Measurements from ENCODE around the gene AFP.

GRCh38 chr4:73391774-73392173, 44.2 kb upstream of the AFP start:
- TF ChIP-seq HMG20A (CRISPR knock-in tag; IDR thresholded peaks at IDR 0.05; ENCODE audit: borderline replicate concordance) (no peak), NPAS2 (CRISPR knock-in tag; IDR thresholded peaks at IDR 0.05; ENCODE audit: borderline replicate concordance) (no peak), CTCF (CRISPR knock-in tag; IDR thresholded peaks at IDR 0.05) (no peak), EZH2 (conservative IDR thresholded peaks at IDR 0.05; ENCODE audit: low read depth, low read length) (no peak), POLR2A (IDR thresholded peaks at IDR 0.05; ENCODE audit: insufficient read depth in 1 of 2, low read depth in 2 of 2, low read length in 2 of 2) (no peak), ELF1 (CRISPR knock-in tag; IDR thresholded peaks at IDR 0.05) (no peak), ZFP36L2 (CRISPR knock-in tag; IDR thresholded peaks at IDR 0.05) (no peak), NFATC3 (CRISPR knock-in tag; IDR thresholded peaks at IDR 0.05) (no peak)
